ENCODE measurements around the gene LBR. TPM values are rescaled to one million over a fixed set of nuclear protein-coding genes. Genes with fewer than 3 reads are reported as not detected.

Gene LBR
- total RNA-seq, 1 donor from 2014 or later, result 64.8 TPM

- DNase-seq, result no peak
Measured at GRCh38 chr1:225464851-225465792, 37.3 kb upstream of the LBR start.

- DNase-seq, result no peak
Measured at GRCh38 chr1:225462714-225463574, 35.1 kb upstream of the LBR start.

GRCh38 chr1:225462429-225462713 lies 34.5 kb upstream of the LBR start:
- DNase-seq, result no peak

GRCh38 chr1:225461533-225462428 lies 33.9 kb upstream of the LBR start:
- no peak for DNase-seq

GRCh38 chr1:225460737-225461532 lies 33.1 kb upstream of the LBR start:
- DNase-seq, result no peak

- DNase-seq, result no peak
Measured at GRCh38 chr1:225460021-225460736, 32.3 kb upstream of the LBR start.

GRCh38 chr1:225458222-225458631 lies 30.4 kb upstream of the LBR start:
- no peak for DNase-seq

- DNase-seq, result no peak
Measured at GRCh38 chr1:225454733-225455132, 26.9 kb upstream of the LBR start.

- DNase-seq, result no peak
Measured at GRCh38 chr1:225453797-225454648, 26.2 kb upstream of the LBR start.

- no peak for DNase-seq
Measured at GRCh38 chr1:225451840-225452515, 24.1 kb upstream of the LBR start.

- DNase-seq, result no peak
Measured at GRCh38 chr1:225451340-225451739, 23.5 kb upstream of the LBR start.

GRCh38 chr1:225450491-225451191 lies 22.8 kb upstream of the LBR start:
- DNase-seq, result peak; percentile 4

GRCh38 chr1:225449774-225450173 lies 21.9 kb upstream of the LBR start:
- DNase-seq, result no peak

- no peak for DNase-seq
Measured at GRCh38 chr1:225449261-225449660, 21.4 kb upstream of the LBR start.

- DNase-seq, result no peak
Measured at GRCh38 chr1:225448146-225448805, 20.4 kb upstream of the LBR start.

- DNase-seq, result peak; percentile 32
Measured at GRCh38 chr1:225447650-225448089, 19.8 kb upstream of the LBR start.

GRCh38 chr1:225446981-225447615 lies 19.3 kb upstream of the LBR start:
- DNase-seq, result no peak
